Measurements from ENCODE around the gene CD8B2.

GRCh38 chr2:106562268-106563186 lies 75.4 kb downstream of the CD8B2 start:
- no peak for TF ChIP-seq FOXP2 (optimal IDR thresholded peaks at IDR 0.05; ENCODE audit: control extremely low read depth, extremely low read length, insufficient read depth)
- TF ChIP-seq EZH2 (IDR thresholded peaks at IDR 0.05): no peak
- no peak for TF ChIP-seq POLR2AphosphoS5 (IDR thresholded peaks at IDR 0.05; ENCODE audit: borderline replicate concordance, low read depth, low read length)

Measured in SK-N-MC (cell line).